Measurements from ENCODE around the gene NMS.

Gene NMS

DNA sequence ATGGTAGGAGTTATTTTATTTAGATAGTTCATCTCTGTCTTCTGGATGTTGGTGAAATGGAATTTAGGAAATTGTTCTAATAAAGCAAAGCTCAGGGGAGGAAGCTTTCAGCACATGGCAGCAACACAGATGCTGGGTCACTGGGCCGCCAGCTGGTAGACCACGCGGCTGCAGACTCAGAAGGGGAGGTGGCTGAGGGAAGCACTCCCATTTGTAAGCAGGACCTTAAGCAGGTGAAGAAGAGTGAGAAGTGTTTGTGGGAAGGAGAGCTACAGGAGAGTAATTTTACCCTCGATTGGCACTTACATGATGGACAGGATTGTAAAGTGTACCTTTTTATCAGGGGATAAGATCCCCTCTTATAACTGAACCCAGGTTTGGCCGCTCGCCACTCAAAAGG lies 24.4 kb downstream of the NMS start:
- Histone ChIP-seq H3K27ac (ENCODE audit: low read length) (no peak overlapping the region), H3K4me1 (ENCODE audit: control insufficient read depth, low read depth, low read length) (no peaks in the 10 kb centered on the region), H3K9me3 (ENCODE audit: control insufficient read depth, low read depth, low read length) (no peaks in the 10 kb centered on the region), H3K36me3 (ENCODE audit: control insufficient read depth, low read depth, low read length) (no peaks in the 10 kb centered on the region), H3K9ac (ENCODE audit: low read length) (no peak overlapping the region), H3K27me3 (ENCODE audit: control insufficient read depth, insufficient read depth, low read length) (no peaks in the 10 kb centered on the region), H3K4me3 (ENCODE audit: low read length) (no peak overlapping the region)

DNA sequence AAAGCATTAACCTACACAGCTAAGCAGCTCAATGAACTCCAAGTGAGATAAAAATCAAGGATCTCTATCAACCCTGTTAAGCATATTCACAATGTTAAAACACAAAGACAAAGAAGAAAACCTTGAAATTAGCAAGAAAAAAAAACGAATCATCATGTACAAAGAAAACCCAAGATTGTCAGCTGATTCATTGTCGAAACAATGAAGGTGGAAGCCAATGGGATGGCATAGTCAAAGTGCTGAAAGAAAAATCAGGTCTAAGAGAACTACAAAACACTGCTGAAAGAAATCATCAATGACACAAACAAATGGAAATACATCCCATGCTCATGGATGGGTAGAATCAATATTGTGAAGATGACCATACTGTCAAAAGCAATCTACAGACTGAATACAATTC lies 32.5 kb downstream of the NMS start:
- Histone ChIP-seq H3K27me3 (ENCODE audit: control insufficient read depth, insufficient read depth, low read length) (no peaks in the 10 kb centered on the region), H3K9me3 (ENCODE audit: control insufficient read depth, low read depth, low read length) (peaks cover 6% of the 10 kb centered on the region), H3K36me3 (ENCODE audit: control insufficient read depth, low read depth, low read length) (no peaks in the 10 kb centered on the region)

DNA sequence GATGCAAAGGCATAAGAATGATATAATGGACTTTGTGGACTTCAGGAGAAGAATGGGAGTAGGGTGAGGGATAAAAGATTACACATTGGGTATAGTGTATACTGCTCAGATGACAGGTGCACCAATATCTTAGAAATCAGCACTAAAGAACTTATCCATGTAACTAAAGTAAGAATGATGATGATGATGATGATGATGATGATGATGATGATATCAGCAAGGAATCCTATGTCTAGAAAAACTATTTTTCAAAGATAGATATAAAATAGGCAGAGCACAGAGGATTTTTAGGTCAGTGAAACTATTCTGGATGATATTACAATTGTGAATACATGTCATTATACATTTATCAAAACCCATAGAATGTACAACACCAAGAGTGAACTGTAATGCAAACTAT lies 34.3 kb downstream of the NMS start:
- Histone ChIP-seq H3K9ac (ENCODE audit: low read length) (no peak overlapping the region), H3K27ac (ENCODE audit: low read length) (no peak overlapping the region), H3K36me3 (ENCODE audit: control insufficient read depth, low read depth, low read length) (no peaks in the 10 kb centered on the region), H3K27me3 (ENCODE audit: control insufficient read depth, insufficient read depth, low read length) (no peaks in the 10 kb centered on the region), H3K4me1 (ENCODE audit: control insufficient read depth, low read depth, low read length) (no peaks in the 10 kb centered on the region), H3K9me3 (ENCODE audit: control insufficient read depth, low read depth, low read length) (peaks cover 10% of the 10 kb centered on the region), H3K4me3 (ENCODE audit: low read length) (no peak overlapping the region)

More for the DNA sequence above, 32.5 kb downstream of the NMS start:
- H3K4me3 ChIP-seq (ENCODE audit: low read length) = no peak overlapping the region
- no peaks in the 10 kb centered on the region for H3K4me1 ChIP-seq (ENCODE audit: control insufficient read depth, low read depth, low read length)
- H3K9ac ChIP-seq (ENCODE audit: low read length) = no peak overlapping the region
- no peak overlapping the region for H3K27ac ChIP-seq (ENCODE audit: low read length)

DNA sequence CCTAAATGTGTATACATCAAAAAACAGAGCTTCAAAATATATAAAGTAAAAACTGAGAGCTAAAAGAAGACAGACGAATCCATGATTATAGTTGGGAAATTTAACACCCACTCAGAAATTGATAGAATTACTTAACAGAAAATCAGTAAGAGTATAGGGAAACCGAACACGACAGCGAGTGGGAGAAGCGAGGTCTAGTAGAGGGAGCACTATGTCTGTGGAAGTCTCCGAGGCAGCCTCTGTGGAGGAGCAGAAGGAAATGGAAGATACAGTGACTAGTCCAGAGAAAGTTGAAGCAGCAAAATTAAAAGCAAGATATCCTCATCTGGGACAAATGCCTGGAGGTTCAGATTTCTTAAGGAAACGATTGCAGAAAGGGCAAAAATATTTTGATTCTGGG lies 38.8 kb downstream of the NMS start:
- Histone ChIP-seq H3K27ac (ENCODE audit: low read length) (no peak overlapping the region), H3K27me3 (ENCODE audit: control insufficient read depth, insufficient read depth, low read length) (no peaks in the 10 kb centered on the region), H3K4me3 (ENCODE audit: low read length) (no peak overlapping the region), H3K9ac (ENCODE audit: low read length) (no peak overlapping the region), H3K4me1 (ENCODE audit: control insufficient read depth, low read depth, low read length) (no peaks in the 10 kb centered on the region), H3K36me3 (ENCODE audit: control insufficient read depth, low read depth, low read length) (no peaks in the 10 kb centered on the region), H3K9me3 (ENCODE audit: control insufficient read depth, low read depth, low read length) (peaks cover 3% of the 10 kb centered on the region)

DNA sequence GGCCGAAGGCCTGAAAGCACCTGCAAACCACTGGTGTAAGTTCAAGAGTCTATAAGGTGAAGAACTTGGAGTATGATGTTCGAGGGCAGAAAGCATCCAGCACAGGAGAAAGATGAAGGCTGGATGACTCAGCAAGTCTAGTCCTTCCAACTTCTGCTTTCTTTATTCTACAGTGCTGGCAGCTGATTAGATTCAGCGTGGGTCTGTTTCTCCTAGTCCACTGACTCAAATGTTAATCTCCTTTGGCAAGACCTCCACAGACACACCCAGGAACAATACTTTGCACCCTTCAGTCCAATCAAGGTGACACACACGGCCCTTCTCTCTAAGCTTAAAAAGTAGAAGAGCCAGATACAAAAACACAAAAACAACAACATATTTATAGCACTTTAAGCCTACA lies 43.4 kb downstream of the NMS start:
- H3K27ac ChIP-seq (ENCODE audit: low read length) = no peak overlapping the region
- H3K27me3 ChIP-seq (ENCODE audit: control insufficient read depth, insufficient read depth, low read length) = no peaks in the 10 kb centered on the region
- H3K9me3 ChIP-seq (ENCODE audit: control insufficient read depth, low read depth, low read length) = no peaks in the 10 kb centered on the region
- no peaks in the 10 kb centered on the region for H3K4me1 ChIP-seq (ENCODE audit: control insufficient read depth, low read depth, low read length)
- no peak overlapping the region for H3K9ac ChIP-seq (ENCODE audit: low read length)
- H3K36me3 ChIP-seq (ENCODE audit: control insufficient read depth, low read depth, low read length) = no peaks in the 10 kb centered on the region
- no peak overlapping the region for H3K4me3 ChIP-seq (ENCODE audit: low read length)

DNA sequence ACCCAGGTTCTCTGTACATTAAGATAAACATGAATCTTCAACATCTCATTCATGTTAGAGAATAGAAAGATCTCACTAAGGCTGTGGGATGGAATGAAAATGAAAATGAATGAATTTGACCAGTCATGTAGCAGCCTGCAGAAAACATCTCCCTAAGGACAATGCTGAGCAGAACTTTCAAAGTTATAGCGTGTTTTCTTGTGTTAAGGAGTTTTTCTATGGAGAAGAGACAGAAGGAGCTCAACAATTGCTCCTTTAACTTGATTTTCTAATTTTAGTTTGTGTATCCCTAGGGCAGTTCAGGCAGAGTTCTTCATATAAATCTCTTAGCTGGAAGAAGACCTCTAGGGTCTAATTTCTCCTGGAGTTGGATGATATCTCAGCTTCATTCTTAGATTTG lies 47.3 kb downstream of the NMS start:
- H3K4me3 ChIP-seq (ENCODE audit: low read length) = no peak overlapping the region
- no peaks in the 10 kb centered on the region for H3K27me3 ChIP-seq (ENCODE audit: control insufficient read depth, insufficient read depth, low read length)
- no peak overlapping the region for H3K9ac ChIP-seq (ENCODE audit: low read length)
- no peaks in the 10 kb centered on the region for H3K4me1 ChIP-seq (ENCODE audit: control insufficient read depth, low read depth, low read length)
- no peak overlapping the region for H3K27ac ChIP-seq (ENCODE audit: low read length)
- H3K9me3 ChIP-seq (ENCODE audit: control insufficient read depth, low read depth, low read length) = no peaks in the 10 kb centered on the region
- no peaks in the 10 kb centered on the region for H3K36me3 ChIP-seq (ENCODE audit: control insufficient read depth, low read depth, low read length)

DNA sequence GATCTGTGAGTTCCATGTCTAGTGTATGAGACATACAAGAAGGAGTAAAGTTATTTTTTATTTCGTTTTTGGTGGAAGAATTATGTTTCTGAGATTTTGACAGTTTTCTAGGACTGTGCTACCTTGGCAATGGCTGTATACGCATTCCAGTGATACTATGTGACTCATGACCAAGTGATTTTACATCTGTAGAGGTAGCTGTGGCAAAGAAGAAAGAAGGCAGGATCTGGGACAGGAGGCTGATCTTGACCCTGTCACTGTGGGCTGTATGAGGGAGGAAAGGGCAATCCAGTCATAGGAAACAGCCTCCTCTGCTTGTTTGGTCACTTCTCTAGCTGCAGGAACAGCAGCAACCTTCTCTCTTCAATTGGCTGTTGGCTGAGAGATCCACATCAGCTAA lies 48.5 kb downstream of the NMS start:
- Histone ChIP-seq H3K27me3 (ENCODE audit: control insufficient read depth, insufficient read depth, low read length) (no peaks in the 10 kb centered on the region), H3K4me1 (ENCODE audit: control insufficient read depth, low read depth, low read length) (no peaks in the 10 kb centered on the region), H3K36me3 (ENCODE audit: control insufficient read depth, low read depth, low read length) (no peaks in the 10 kb centered on the region), H3K9ac (ENCODE audit: low read length) (no peak overlapping the region), H3K27ac (ENCODE audit: low read length) (no peak overlapping the region), H3K9me3 (ENCODE audit: control insufficient read depth, low read depth, low read length) (no peaks in the 10 kb centered on the region), H3K4me3 (ENCODE audit: low read length) (no peak overlapping the region)

DNA sequence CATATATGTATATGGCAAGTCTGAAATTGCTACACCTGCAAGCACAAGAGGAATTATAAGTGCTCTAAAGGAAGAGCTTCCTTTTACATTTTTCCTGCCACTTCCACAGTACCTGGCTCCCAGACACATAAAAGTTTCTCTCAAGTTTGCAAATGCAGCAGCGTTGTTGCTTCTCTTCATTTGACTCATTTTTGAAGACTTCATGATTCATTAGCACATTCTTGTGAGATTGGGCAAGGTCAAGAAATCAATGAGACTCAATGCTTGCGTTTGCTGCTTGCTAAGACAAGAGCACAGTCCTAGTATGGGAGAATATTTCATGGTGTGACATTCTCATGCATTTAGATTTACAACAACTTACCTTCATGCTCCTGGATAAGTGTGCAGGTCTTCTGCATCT lies 49.9 kb downstream of the NMS start:
- Histone ChIP-seq H3K9ac (ENCODE audit: low read length) (no peak overlapping the region), H3K4me1 (ENCODE audit: control insufficient read depth, low read depth, low read length) (no peaks in the 10 kb centered on the region), H3K9me3 (ENCODE audit: control insufficient read depth, low read depth, low read length) (no peaks in the 10 kb centered on the region), H3K27me3 (ENCODE audit: control insufficient read depth, insufficient read depth, low read length) (no peaks in the 10 kb centered on the region), H3K36me3 (ENCODE audit: control insufficient read depth, low read depth, low read length) (no peaks in the 10 kb centered on the region), H3K27ac (ENCODE audit: low read length) (no peak overlapping the region), H3K4me3 (ENCODE audit: low read length) (no peak overlapping the region)

DNA sequence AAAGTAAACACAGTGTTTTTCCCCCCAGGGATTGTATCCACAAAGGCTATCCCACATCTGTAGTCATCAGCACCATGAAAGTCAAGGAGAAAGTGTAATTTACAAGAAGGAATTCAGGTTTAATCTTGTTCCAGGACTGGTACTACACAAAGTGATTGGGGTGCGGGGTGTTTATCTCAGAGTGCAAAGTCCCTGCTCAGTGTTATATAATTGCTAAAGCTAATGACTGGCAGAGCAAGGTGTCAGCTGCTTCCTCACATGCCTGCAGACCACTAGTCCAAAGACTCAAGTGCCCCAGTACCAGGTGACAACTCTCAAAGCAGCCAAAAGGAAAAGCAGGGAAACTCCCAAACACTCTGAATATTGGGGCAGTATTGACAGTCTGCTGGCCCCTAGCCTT lies 52.1 kb downstream of the NMS start:
- H3K27ac ChIP-seq (ENCODE audit: low read length) = no peak overlapping the region
- H3K36me3 ChIP-seq (ENCODE audit: control insufficient read depth, low read depth, low read length) = no peaks in the 10 kb centered on the region
- H3K27me3 ChIP-seq (ENCODE audit: control insufficient read depth, insufficient read depth, low read length) = no peaks in the 10 kb centered on the region
- H3K4me1 ChIP-seq (ENCODE audit: control insufficient read depth, low read depth, low read length) = no peaks in the 10 kb centered on the region
- no peak overlapping the region for H3K4me3 ChIP-seq (ENCODE audit: low read length)
- H3K9ac ChIP-seq (ENCODE audit: low read length) = no peak overlapping the region
- no peaks in the 10 kb centered on the region for H3K9me3 ChIP-seq (ENCODE audit: control insufficient read depth, low read depth, low read length)

DNA sequence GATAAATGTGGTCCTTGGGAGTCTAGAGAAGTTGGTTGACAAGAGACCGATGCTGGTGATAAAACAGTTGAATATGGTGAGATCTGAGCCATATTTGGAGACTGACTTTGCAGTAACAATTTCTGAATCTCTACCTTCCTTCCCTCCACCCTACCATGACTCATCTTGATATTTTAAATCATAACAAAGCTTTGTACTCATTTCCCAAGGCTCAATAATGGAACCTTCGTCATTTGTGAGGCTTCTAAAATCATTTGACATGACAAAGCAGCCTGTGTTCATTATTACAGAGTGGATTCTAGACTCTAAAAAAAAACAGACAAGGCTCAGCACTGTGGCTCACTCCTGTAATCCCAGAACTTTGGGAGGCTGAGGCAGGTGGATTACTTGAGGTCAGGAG lies 54.0 kb downstream of the NMS start:
- no peak overlapping the region for H3K27ac ChIP-seq (ENCODE audit: low read length)
- H3K9ac ChIP-seq (ENCODE audit: low read length) = no peak overlapping the region
- H3K27me3 ChIP-seq (ENCODE audit: control insufficient read depth, insufficient read depth, low read length) = no peaks in the 10 kb centered on the region
- H3K9me3 ChIP-seq (ENCODE audit: control insufficient read depth, low read depth, low read length) = no peaks in the 10 kb centered on the region
- H3K4me1 ChIP-seq (ENCODE audit: control insufficient read depth, low read depth, low read length) = no peaks in the 10 kb centered on the region
- no peaks in the 10 kb centered on the region for H3K36me3 ChIP-seq (ENCODE audit: control insufficient read depth, low read depth, low read length)
- no peak overlapping the region for H3K4me3 ChIP-seq (ENCODE audit: low read length)

DNA sequence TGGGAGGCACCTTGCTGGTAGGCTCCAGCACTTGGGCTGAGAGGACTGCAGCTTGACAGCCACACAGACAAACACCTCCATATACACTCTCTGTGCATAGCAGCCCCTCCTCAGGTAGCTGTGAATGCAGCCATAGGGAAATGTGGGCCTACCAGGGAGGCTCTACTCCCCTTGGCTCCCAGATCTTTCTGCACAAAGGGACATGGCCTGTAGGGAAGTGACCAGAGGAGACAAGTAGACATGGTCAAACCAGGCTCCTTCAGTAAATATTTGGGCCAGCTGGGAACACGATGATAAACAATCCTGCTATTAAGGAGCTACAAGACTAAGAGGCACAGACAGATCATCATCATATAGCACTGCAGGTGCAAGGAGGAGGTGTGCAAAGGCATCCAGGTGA lies 56.6 kb downstream of the NMS start:
- no peaks in the 10 kb centered on the region for H3K27me3 ChIP-seq (ENCODE audit: control insufficient read depth, insufficient read depth, low read length)
- no peak overlapping the region for H3K4me3 ChIP-seq (ENCODE audit: low read length)
- H3K9ac ChIP-seq (ENCODE audit: low read length) = no peak overlapping the region
- no peaks in the 10 kb centered on the region for H3K36me3 ChIP-seq (ENCODE audit: control insufficient read depth, low read depth, low read length)
- H3K27ac ChIP-seq (ENCODE audit: low read length) = no peak overlapping the region
- no peaks in the 10 kb centered on the region for H3K9me3 ChIP-seq (ENCODE audit: control insufficient read depth, low read depth, low read length)
- no peaks in the 10 kb centered on the region for H3K4me1 ChIP-seq (ENCODE audit: control insufficient read depth, low read depth, low read length)

DNA sequence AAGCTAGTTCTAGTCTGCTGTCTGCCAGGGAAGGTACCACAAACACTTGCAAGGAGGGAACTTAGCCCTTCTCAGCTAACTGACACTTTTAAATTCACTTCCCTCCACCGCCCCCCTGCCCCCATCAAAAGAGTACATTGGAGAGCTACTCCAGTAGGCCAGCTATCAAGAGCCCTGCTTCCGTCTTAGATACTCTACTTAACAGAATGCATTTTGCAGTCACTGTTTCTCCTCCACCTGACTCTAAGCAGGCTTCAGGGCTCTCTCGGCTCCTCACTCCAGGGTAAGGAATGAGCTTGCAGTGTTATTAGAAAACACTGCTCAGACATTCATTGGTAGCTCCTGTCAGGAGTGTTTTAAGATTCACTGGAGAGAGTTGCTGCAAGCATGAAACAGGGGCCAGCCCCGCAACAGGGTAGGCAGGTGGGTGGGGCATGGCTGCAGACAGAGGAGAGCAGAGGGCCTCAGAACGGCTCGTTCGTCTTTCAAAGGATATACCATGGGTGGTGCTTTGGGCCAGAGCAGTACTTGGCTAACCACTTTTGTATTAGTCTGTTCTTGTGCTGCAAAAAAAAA lies 57.2 kb downstream of the NMS start:
- Histone ChIP-seq H3K27me3 (ENCODE audit: control insufficient read depth, insufficient read depth, low read length) (no peaks in the 10 kb centered on the region), H3K9me3 (ENCODE audit: control insufficient read depth, low read depth, low read length) (no peaks in the 10 kb centered on the region), H3K36me3 (ENCODE audit: control insufficient read depth, low read depth, low read length) (no peaks in the 10 kb centered on the region)

More for the DNA sequence above, 57.2 kb downstream of the NMS start:
- no peak overlapping the region for H3K9ac ChIP-seq (ENCODE audit: low read length)
- no peak overlapping the region for H3K27ac ChIP-seq (ENCODE audit: low read length)
- H3K4me3 ChIP-seq (ENCODE audit: low read length) = no peak overlapping the region
- no peaks in the 10 kb centered on the region for H3K4me1 ChIP-seq (ENCODE audit: control insufficient read depth, low read depth, low read length)
